ENCODE data around the gene SLC22A23. TPM values are rescaled to one million over a fixed set of nuclear protein-coding genes. Genes with fewer than 3 reads are reported as not detected.

Gene SLC22A23
- total and polyA plus RNA-seq, 12 donors = 2.3 to 18.5 (median 5.3) TPM

DNA sequence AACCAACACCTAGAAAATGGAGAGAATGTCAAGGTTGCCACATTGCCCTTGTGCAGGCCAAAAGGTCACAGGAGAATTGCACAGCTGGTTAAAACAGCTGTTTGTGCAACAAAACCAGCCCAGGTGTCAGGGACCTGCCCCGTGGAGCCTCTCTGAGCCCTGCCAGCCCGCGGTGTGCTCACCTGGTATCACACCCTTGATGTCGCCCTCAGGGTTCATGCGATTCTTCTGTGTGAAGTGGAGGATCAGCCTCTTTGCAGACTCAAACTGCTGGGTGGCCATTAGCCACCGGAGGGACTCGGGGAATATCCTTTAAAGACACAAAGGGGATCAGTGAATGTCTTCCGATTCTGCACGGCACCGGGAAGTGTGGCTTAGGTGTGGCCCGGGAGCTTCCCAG is 158.9 kb downstream of the SLC22A23 start:
- no peak overlapping the region for H3K27ac ChIP-seq
- H3K4me3 ChIP-seq = no peak overlapping the region
- no peaks in the 10 kb centered on the region for H3K27me3 ChIP-seq
- no peaks in the 10 kb centered on the region for H3K4me1 ChIP-seq (replicated peaks in 1 of 2)
- H3K36me3 ChIP-seq (replicated peaks in 1 of 2) = no peaks in the 10 kb centered on the region
- 89 to 97% (median 92%) methylated on average over 7 to 11 of the region's 11 CpGs for WGBS, 4 donors
- DNase-seq = peak in 3 of 7 donors; percentile 3 to 9 (median 4)
- no peaks in the 10 kb centered on the region for H3K9me3 ChIP-seq (replicated peaks in 1 of 3)
- TF ChIP-seq POLR2A (IDR thresholded peaks at IDR 0.05) (no peak), CTCF (IDR thresholded peaks at IDR 0.05) (no peak)
- intact Hi-C loops (cut with DNase I) = no loop called here

- H3K27me3 ChIP-seq = no peaks in the 10 kb centered on the region
- 71 to 86% (median 84%) methylated on average over 7 to 9 of the region's 9 CpGs for WGBS, 4 donors
- no peak overlapping the region for H3K4me3 ChIP-seq
- no peaks in the 10 kb centered on the region for H3K36me3 ChIP-seq (replicated peaks in 1 of 2)
- H3K27ac ChIP-seq = no peak overlapping the region
- DNase-seq = peak in 2 of 7 donors; percentile 5 to 9
- no peaks in the 10 kb centered on the region for H3K4me1 ChIP-seq (replicated peaks in 1 of 2)
- intact Hi-C loops (cut with DNase I) = no loop called here
- H3K9me3 ChIP-seq (replicated peaks in 1 of 3) = no peaks in the 10 kb centered on the region
- TF ChIP-seq CTCF (IDR thresholded peaks at IDR 0.05) (no peak), POLR2A (IDR thresholded peaks at IDR 0.05) (no peak)
Measured at GRCh38 chr6:3297006-3297405, 159.8 kb downstream of the SLC22A23 start.

GRCh38 chr6:3296537-3296936 is 160.3 kb downstream of the SLC22A23 start:
- no peaks in the 10 kb centered on the region for H3K27me3 ChIP-seq
- H3K4me1 ChIP-seq (replicated peaks in 1 of 2) = no peaks in the 10 kb centered on the region
- no peak overlapping the region for H3K4me3 ChIP-seq
- no peak overlapping the region for H3K27ac ChIP-seq
- intact Hi-C loops (cut with DNase I) = no loop called here
- TF ChIP-seq CTCF (IDR thresholded peaks at IDR 0.05) (no peak), POLR2A (IDR thresholded peaks at IDR 0.05) (no peak)
- H3K9me3 ChIP-seq (replicated peaks in 1 of 3) = no peaks in the 10 kb centered on the region
- peak in 2 of 7 donors; percentile 2 to 3 for DNase-seq
- WGBS, 4 donors = 84 to 95% (median 87%) methylated on average over 4 to 11 of the region's 11 CpGs
- H3K36me3 ChIP-seq (replicated peaks in 1 of 2) = no peaks in the 10 kb centered on the region

DNA sequence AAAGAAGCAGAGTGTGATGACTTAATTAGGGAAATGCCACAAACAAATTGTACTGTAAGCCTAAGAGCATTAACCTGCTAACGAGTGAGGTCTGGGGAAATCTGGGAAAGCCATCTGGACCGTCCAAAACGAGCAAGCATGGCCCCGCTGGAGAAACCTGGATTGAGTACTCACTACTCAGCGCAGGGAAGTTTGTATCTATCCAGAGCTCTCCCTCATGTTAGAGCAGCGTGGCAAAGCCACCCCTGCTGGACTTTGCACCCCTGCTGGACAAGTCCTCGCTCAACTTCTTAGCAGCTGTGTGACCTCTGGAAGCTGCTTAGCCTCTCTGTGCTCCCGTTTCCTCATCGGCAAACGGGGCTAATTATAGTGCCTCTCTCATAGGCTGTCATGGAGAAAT is 160.8 kb downstream of the SLC22A23 start:
- Histone ChIP-seq H3K36me3 (replicated peaks in 1 of 2) (no peaks in the 10 kb centered on the region), H3K4me3 (no peak overlapping the region), H3K27me3 (no peaks in the 10 kb centered on the region), H3K4me1 (replicated peaks in 1 of 2) (no peaks in the 10 kb centered on the region), H3K9me3 (replicated peaks in 1 of 3) (no peaks in the 10 kb centered on the region), H3K27ac (no peak overlapping the region)
- WGBS, 4 donors = 81 to 87% (median 85%) methylated on average over 8 to 10 of the region's 10 CpGs
- peak in 3 of 7 donors; percentile 1 to 3 (median 3) for DNase-seq
- no peak for TF ChIP-seq CTCF (IDR thresholded peaks at IDR 0.05)
- TF ChIP-seq POLR2A (IDR thresholded peaks at IDR 0.05) = no peak
- intact Hi-C loops (cut with DNase I) = no loop called here

Data from adrenal gland (tissue), 12 donors.